ENCODE results near the gene CPNE7.
A peak's percentile ranks its signal among the peaks of the same experiment; 100 is the strongest.

The CPNE7 gene

DNA sequence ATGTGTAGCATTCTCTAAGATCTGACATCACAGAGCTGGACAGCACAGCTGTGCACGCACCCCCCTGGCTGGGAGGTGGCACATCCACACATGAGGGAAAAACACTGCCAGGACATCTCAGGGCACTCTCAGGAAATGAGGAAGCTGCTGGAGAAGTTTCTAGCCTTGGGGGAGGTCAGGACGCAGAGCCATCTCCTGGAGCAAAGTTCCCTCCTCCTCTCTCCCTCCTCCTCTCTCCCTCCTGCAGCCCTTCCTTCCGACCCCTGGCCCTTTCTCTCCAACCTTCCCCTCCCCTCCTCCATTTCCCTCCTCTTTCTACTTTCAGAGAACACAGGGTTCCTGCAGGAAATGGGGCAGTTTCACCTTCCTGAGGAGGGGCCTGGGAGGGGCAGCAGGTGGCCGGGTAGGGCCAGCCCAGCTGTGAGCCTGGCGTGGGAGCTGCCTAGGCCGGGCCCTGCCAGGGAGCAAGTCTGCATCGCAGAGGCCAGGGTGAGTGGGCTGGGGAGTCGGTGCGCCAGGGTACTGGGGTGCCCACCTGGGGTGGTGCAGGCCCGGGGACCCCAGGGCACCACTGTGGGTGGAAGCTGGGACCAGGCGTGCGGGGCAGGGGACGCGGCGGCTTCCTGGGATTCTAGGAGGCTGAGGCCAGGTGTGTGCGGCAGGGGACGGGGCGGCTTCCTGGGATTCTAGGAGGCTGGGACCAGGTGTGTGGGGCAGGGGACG is 37.8 kb downstream of the CPNE7 start, which contains the start of gene DPEP1:
Gene DPEP1, plus strand, starts transcription at position 412 of the 723 bp plus-strand sequence. CDS start 16,769 bp downstream, outside the sequence.
- no peaks in the 10 kb centered on the region for H4K20me1 ChIP-seq (ENCODE audit: insufficient read depth)
- H3K4me2 ChIP-seq, result no peak within 1 kb of the TSS
- no peaks in the 10 kb centered on the region for H3K36me3 ChIP-seq (ENCODE audit: insufficient read depth)
- TF ChIP-seq CTCF (conservative IDR thresholded peaks at IDR 0.05; ENCODE audit: low read depth, low read length), result no peak
- peaks cover 6% of the 10 kb centered on the region for H3K4me1 ChIP-seq (ENCODE audit: low read depth, poor library complexity, severe bottlenecking)
- peaks cover 52% of the 10 kb centered on the region for H3K27me3 ChIP-seq (ENCODE audit: insufficient read depth, low read depth)
- no peak within 1 kb of the TSS for H3K4me3 ChIP-seq (IDR thresholded peaks at IDR 0.05; ENCODE audit: insufficient read depth, low read depth, low read length)
- H3K27ac ChIP-seq, result no peak within 1 kb of the TSS
- H3K9ac ChIP-seq, result no peak within 1 kb of the TSS
- H3K79me2 ChIP-seq (ENCODE audit: insufficient read depth, low read depth), result no peaks in the 10 kb centered on the region
- no peak within 1 kb of the TSS for H2AFZ ChIP-seq (ENCODE audit: low read depth)

- no peak for TF ChIP-seq CTCF (conservative IDR thresholded peaks at IDR 0.05; ENCODE audit: low read depth, low read length)
- Histone ChIP-seq H3K4me3 (IDR thresholded peaks at IDR 0.05; ENCODE audit: insufficient read depth, low read depth, low read length) (no peak overlapping the region), H2AFZ (ENCODE audit: low read depth) (no peak overlapping the region), H3K4me1 (ENCODE audit: low read depth, poor library complexity, severe bottlenecking) (peaks cover 6% of the 10 kb centered on the region), H4K20me1 (ENCODE audit: insufficient read depth) (no peaks in the 10 kb centered on the region), H3K4me2 (no peak overlapping the region), H3K36me3 (ENCODE audit: insufficient read depth) (no peaks in the 10 kb centered on the region), H3K27me3 (ENCODE audit: insufficient read depth, low read depth) (peaks cover 48% of the 10 kb centered on the region), H3K79me2 (ENCODE audit: insufficient read depth, low read depth) (no peaks in the 10 kb centered on the region), H3K27ac (no peak overlapping the region), H3K9ac (no peak overlapping the region)
Measured at GRCh38 chr16:89613954-89614459, 38.4 kb downstream of the CPNE7 start.

- no peaks in the 10 kb centered on the region for H3K79me2 ChIP-seq (ENCODE audit: insufficient read depth, low read depth)
- H2AFZ ChIP-seq (ENCODE audit: low read depth), result no peak overlapping the region
- peaks cover 6% of the 10 kb centered on the region for H3K4me1 ChIP-seq (ENCODE audit: low read depth, poor library complexity, severe bottlenecking)
- H3K4me3 ChIP-seq (IDR thresholded peaks at IDR 0.05; ENCODE audit: insufficient read depth, low read depth, low read length), result no peak overlapping the region
- H3K27me3 ChIP-seq (ENCODE audit: insufficient read depth, low read depth), result peaks cover 43% of the 10 kb centered on the region
- no peak overlapping the region for H3K27ac ChIP-seq
- H3K9ac ChIP-seq, result no peak overlapping the region
- no peak for TF ChIP-seq CTCF (conservative IDR thresholded peaks at IDR 0.05; ENCODE audit: low read depth, low read length)
- H3K36me3 ChIP-seq (ENCODE audit: insufficient read depth), result no peaks in the 10 kb centered on the region
- H4K20me1 ChIP-seq (ENCODE audit: insufficient read depth), result no peaks in the 10 kb centered on the region
- no peak overlapping the region for H3K4me2 ChIP-seq
Measured at GRCh38 chr16:89615176-89615575, 39.6 kb downstream of the CPNE7 start.

DNA sequence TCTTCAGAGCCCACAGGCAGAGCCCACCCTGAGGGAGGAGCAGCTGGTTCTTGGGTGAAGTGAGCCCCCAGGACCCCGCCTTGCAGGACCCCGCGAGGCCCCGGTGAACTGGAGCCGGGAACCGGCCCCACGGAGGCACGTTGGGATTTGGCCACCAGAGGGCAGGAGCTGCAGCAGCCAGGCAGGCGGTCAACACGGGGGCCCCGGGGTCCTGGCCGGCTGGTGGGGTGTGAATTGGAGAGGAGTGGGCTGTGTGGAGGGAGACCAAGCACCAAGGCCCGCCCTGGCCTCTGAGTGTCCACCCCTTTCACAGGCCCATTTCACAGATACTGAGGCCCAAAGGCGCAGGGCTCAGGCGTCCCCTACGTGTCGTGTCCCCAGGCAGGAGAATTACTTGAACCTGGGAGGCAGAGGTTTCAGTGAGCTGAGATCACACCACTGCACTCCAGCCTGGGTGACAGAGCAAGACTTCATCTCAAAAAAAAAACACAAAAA is 40.1 kb downstream of the CPNE7 start:
- no peaks in the 10 kb centered on the region for H3K36me3 ChIP-seq (ENCODE audit: insufficient read depth)
- no peak overlapping the region for H3K4me3 ChIP-seq (IDR thresholded peaks at IDR 0.05; ENCODE audit: insufficient read depth, low read depth, low read length)
- H4K20me1 ChIP-seq (ENCODE audit: insufficient read depth), result no peaks in the 10 kb centered on the region
- TF ChIP-seq CTCF (conservative IDR thresholded peaks at IDR 0.05; ENCODE audit: low read depth, low read length), result peak; percentile 58
- H3K27me3 ChIP-seq (ENCODE audit: insufficient read depth, low read depth), result peaks cover 43% of the 10 kb centered on the region
- no peak overlapping the region for H3K27ac ChIP-seq
- H2AFZ ChIP-seq (ENCODE audit: low read depth), result no peak overlapping the region
- no peak overlapping the region for H3K9ac ChIP-seq
- no peak overlapping the region for H3K4me2 ChIP-seq
- no peaks in the 10 kb centered on the region for H3K79me2 ChIP-seq (ENCODE audit: insufficient read depth, low read depth)
- peaks cover 6% of the 10 kb centered on the region for H3K4me1 ChIP-seq (ENCODE audit: low read depth, poor library complexity, severe bottlenecking)
